Upper lobe of left lung (tissue), 6 donors: ENCODE data around the gene PDZD2. TPM values are rescaled to one million over a fixed set of nuclear protein-coding genes. Genes with fewer than 3 reads are reported as not detected.
A peak's percentile ranks its signal among the peaks of the same experiment; 100 is the strongest.

Source experiments
- ATAC-seq, 2 donors: fragments of 200-7000 bp; cut with Tn5 transposase; one replicate each; pipeline ENCODE4 v1.9.1; 2022; ENCODE audit warnings: mild to moderate bottlenecking in 2 of 2, moderate library complexity in 2 of 2; ENCODE audit not compliant: low FRiP score in 2 of 2
- DNase-seq, 2 donors: peaks; one replicate each; pipeline ENCODE4 v3.0.0-alpha.2; 2019 to 2020
- H3K27ac ChIP-seq, 4 donors: fragments of 200-600 bp; sonication (generic); one replicate each; pipeline ENCODE4 v1.5.1; 2016 to 2019
- H3K27me3 ChIP-seq, 4 donors: fragments of 200-600 bp; sonication (generic); one replicate each; pipeline ENCODE4 v1.5.1; 2017 to 2019
- H3K36me3 ChIP-seq, 4 donors: fragments of 200-600 bp; sonication (generic); one replicate each; pipeline ENCODE4 v1.5.1; 2016 to 2019
- H3K4me1 ChIP-seq, 4 donors: fragments of 200-600 bp; sonication (generic); one replicate each; pipeline ENCODE4 v1.5.1; 2018 to 2019
- H3K4me3 ChIP-seq, 4 donors: fragments of 200-600 bp; sonication (generic); one replicate each; pipeline ENCODE4 v1.5.1; 2017 to 2019; ENCODE audit warnings: mild to moderate bottlenecking in 2 of 4, moderate library complexity in 1 of 4
- H3K9me3 ChIP-seq, 4 donors: fragments of 200-600 bp; sonication (generic); one replicate each; pipeline ENCODE4 v1.5.1; 2018 to 2019
- EP300 ChIP-seq, 4 donors: sonication (generic); formaldehyde crosslinking; IDR thresholded peaks; one replicate each; pipeline ENCODE4 v1.5.1; 2017; ENCODE audit warnings: antibody characterized with exemption in 4 of 4, control low read depth in 2 of 4
- POLR2A ChIP-seq, 4 donors: fragments of 450-650 bp; IDR thresholded peaks; one replicate each; pipeline ENCODE4 v1.5.1; 2016 to 2017; ENCODE audit warnings: antibody characterized with exemption in 4 of 4, mild to moderate bottlenecking in 2 of 4
- POLR2AphosphoS5 ChIP-seq, 2 donors: sonication (generic); formaldehyde crosslinking; IDR thresholded peaks; one replicate each; pipeline ENCODE4 v1.5.1; 2017; ENCODE audit warnings: antibody characterized with exemption in 2 of 2
- WGBS, 2 donors: methylation state at CpG; one replicate each; pipeline ENCODE4 v1.1.5; 2017 to 2018; 5-methylcytosine and 5-hydroxymethylcytosine counted together
- total RNA-seq, 6 donors: library from RNA; depleted of rRNA in 4 of 6; stranded (reverse); fragments of >200 nt in 4 of 6; gene quantifications; one replicate each; pipeline versions ENCODE4 v1.1.0 to v1.2.1, GENCODE V29; 2016 to 2021
- TF ChIP-seq, protein P1 (sequence below), 6 experiments: fragments of 450-650 bp in 4 of 6; fragments of 200-600 bp in 2 of 6; sonication (generic) in 2 of 6; IDR thresholded peaks; one replicate each; pipeline ENCODE4 v1.5.1; 2016 to 2019; ENCODE audit warnings: antibody characterized with exemption in 6 of 6
- donor health status: DM: no; HTN: no; CAD: no; lungs with moderate emphysema.
- donor health status: DM: no; HTN: yes; CAD: no; lungs with severe emphysema.

PDZD2 gene
- total RNA-seq, 6 donors from 2014 or later: 53.4 to 73.6 (median 68.4) TPM

DNA sequence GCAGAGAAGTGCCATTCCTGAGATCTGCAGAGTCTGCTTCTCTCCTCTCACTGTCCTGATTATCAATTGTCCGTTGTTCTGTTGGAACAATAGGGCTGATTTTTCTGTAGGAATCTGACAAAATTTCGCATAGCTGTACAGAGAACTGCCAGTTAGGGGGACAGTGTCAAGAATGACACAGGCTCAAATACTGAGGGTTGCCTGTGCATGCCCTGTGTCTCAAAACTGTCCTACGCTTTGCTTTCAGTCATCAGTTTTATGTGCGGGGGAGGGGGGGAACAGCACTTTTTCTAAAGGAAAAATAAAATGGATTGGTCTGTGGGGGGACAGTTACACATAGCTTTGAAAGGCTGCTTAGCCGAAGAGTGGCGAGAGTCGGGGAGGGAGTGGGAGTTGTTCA is 248.6 kb downstream of the PDZD2 start:
- H3K4me1 ChIP-seq: peaks cover 9 to 46% (median 26%) of the 10 kb centered on the region in 4 donors
- H3K9me3 ChIP-seq: no peaks in the 10 kb centered on the region
- 86 to 91% methylated on average over 7 of the region's 7 CpGs for WGBS, 2 donors
- DNase-seq: no peak
- H3K4me3 ChIP-seq: no peak overlapping the region
- H3K36me3 ChIP-seq: no peaks in the 10 kb centered on the region
- H3K27ac ChIP-seq: peak overlapping the region in 3 of 4 donors; percentile 30 to 69 (median 64)
- TF ChIP-seq EP300 (IDR thresholded peaks at IDR 0.05): no peak
- TF ChIP-seq POLR2AphosphoS5 (IDR thresholded peaks at IDR 0.05): no peak
- TF ChIP-seq, protein P1, sequence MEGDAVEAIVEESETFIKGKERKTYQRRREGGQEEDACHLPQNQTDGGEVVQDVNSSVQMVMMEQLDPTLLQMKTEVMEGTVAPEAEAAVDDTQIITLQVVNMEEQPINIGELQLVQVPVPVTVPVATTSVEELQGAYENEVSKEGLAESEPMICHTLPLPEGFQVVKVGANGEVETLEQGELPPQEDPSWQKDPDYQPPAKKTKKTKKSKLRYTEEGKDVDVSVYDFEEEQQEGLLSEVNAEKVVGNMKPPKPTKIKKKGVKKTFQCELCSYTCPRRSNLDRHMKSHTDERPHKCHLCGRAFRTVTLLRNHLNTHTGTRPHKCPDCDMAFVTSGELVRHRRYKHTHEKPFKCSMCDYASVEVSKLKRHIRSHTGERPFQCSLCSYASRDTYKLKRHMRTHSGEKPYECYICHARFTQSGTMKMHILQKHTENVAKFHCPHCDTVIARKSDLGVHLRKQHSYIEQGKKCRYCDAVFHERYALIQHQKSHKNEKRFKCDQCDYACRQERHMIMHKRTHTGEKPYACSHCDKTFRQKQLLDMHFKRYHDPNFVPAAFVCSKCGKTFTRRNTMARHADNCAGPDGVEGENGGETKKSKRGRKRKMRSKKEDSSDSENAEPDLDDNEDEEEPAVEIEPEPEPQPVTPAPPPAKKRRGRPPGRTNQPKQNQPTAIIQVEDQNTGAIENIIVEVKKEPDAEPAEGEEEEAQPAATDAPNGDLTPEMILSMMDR (IDR thresholded peaks at IDR 0.05): no peak
- TF ChIP-seq POLR2A (IDR thresholded peaks at IDR 0.05): no peak
- no peak for ATAC-seq
- H3K27me3 ChIP-seq: no peaks in the 10 kb centered on the region

DNA sequence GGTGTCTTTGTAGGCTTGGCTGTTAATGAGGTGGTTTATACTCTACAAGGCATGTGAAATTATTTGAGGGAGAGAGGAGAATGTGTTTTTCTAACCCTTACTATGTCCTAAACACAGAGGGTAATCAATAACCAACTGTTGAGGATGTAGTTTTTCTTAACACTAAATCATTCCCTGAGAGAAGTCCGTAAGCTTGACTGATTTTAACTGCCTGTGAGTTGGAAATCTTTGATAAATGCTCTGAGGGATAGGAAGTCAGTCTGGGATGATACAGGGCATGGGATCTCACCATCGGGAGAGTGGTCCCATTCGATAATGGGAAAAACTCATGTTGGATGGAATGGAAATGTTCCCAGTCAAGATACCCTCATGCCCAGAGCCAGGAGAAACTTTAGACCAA is 249.6 kb downstream of the PDZD2 start:
- peak overlapping the region in 3 of 4 donors; percentile 9 to 76 (median 64) for H3K27ac ChIP-seq
- ATAC-seq: no peak
- no peaks in the 10 kb centered on the region for H3K27me3 ChIP-seq
- DNase-seq: no peak
- H3K4me1 ChIP-seq: peaks cover 9 to 46% (median 26%) of the 10 kb centered on the region in 4 donors
- no peaks in the 10 kb centered on the region for H3K9me3 ChIP-seq
- no peak overlapping the region for H3K4me3 ChIP-seq
- TF ChIP-seq POLR2AphosphoS5 (IDR thresholded peaks at IDR 0.05): no peak
- TF ChIP-seq, protein P1 (IDR thresholded peaks at IDR 0.05): no peak
- TF ChIP-seq EP300 (IDR thresholded peaks at IDR 0.05): no peak
- TF ChIP-seq POLR2A (IDR thresholded peaks at IDR 0.05): no peak
- no peaks in the 10 kb centered on the region for H3K36me3 ChIP-seq
- 65 to 69% methylated on average over 3 of the region's 3 CpGs for WGBS, 2 donors

DNA sequence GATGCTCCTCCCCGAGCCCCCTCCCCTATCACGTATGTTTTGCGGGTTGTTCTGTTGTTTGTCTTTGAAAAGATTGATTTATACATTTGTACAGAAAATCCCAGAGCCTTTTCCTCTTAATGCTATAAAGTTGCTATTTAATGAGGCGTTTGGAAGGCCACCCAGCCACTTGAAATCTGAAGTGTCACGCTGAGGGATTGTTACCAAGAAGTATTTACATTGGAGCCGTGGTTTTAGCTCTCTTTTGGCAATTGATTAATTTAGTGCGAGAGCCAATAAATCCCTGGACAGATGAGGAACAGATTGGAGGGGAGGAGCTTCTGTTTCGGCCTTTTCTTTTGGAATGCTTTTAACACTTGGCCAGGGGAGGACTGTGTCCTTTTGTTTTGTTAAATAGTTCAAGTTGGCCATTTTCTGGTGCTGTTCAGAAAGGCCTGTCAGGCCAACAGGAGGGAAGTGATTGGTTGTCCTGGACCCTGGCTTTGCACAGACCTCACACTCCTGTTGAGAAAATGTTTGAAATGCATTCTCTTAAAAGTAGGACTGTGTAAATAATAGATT is 250.2 kb downstream of the PDZD2 start:
- Histone ChIP-seq H3K4me1 (peaks cover 9 to 46% (median 26%) of the 10 kb centered on the region in 4 donors), H3K36me3 (no peaks in the 10 kb centered on the region), H3K27ac (peak overlapping the region; percentile 9 to 76 (median 65)), H3K4me3 (no peak overlapping the region), H3K9me3 (no peaks in the 10 kb centered on the region), H3K27me3 (no peaks in the 10 kb centered on the region)
- TF ChIP-seq, protein P1 (IDR thresholded peaks at IDR 0.05): no peak
- no peak for TF ChIP-seq POLR2A (IDR thresholded peaks at IDR 0.05)
- no peak for TF ChIP-seq EP300 (IDR thresholded peaks at IDR 0.05)
- no peak for TF ChIP-seq POLR2AphosphoS5 (IDR thresholded peaks at IDR 0.05)
- ATAC-seq (peak; percentile 34 to 56), DNase-seq (peak in 1 of 2 donors; percentile 56)
- 49 to 65% methylated on average over 8 of the region's 8 CpGs for WGBS, 2 donors

DNA sequence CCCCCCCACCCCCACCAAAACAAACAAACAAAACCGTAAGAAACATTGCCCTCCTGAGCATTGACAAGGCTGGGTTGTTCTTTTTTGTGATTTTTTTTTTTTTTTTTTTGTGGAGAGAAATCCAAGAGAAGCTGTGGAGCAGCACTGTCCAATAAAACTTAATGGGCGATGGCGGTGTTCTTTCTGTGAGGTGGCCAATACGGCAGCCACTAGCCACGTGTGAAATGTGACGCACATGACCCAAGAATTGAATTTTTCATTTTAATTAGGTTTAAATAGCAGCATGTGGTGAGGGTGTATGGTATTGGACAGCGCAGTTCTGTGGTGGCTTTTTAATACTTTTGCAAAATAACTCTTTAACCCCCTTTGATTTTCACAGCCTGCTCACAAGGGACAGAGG is 251.1 kb downstream of the PDZD2 start:
- WGBS, 2 donors: 54 to 74% methylated on average over 7 of the region's 7 CpGs
- TF ChIP-seq EP300 (IDR thresholded peaks at IDR 0.05): no peak
- no peak for TF ChIP-seq POLR2A (IDR thresholded peaks at IDR 0.05)
- TF ChIP-seq, protein P1 (IDR thresholded peaks at IDR 0.05): no peak
- TF ChIP-seq POLR2AphosphoS5 (IDR thresholded peaks at IDR 0.05): no peak
- Histone ChIP-seq H3K4me1 (peaks cover 9 to 46% (median 26%) of the 10 kb centered on the region in 4 donors), H3K36me3 (no peaks in the 10 kb centered on the region), H3K27ac (peak overlapping the region in 2 of 4 donors; percentile 64 to 66), H3K27me3 (no peaks in the 10 kb centered on the region), H3K4me3 (no peak overlapping the region), H3K9me3 (no peaks in the 10 kb centered on the region)
- ATAC-seq (no peak), DNase-seq (no peak)

DNA sequence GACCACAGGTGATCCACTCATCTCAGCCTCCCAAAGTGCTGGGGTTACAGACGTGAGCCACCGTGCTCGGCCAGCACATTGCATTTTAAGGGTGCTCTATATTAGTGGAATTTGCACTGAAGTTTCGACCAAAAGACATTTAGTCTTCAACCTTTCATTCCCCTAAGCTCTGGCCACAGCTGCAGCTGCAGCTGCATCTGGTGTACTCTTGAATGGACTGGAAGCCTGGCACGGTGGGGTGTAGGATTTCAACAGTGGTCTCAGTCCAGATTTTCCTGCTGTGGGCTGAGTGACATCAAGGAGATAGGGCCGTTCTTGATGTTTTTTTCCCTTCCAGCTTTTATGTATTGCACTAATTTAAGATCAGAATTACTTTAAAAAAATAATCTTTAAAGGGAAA is 255.2 kb downstream of the PDZD2 start:
- no peak for TF ChIP-seq POLR2A (IDR thresholded peaks at IDR 0.05)
- TF ChIP-seq EP300 (IDR thresholded peaks at IDR 0.05): no peak
- no peak for TF ChIP-seq POLR2AphosphoS5 (IDR thresholded peaks at IDR 0.05)
- TF ChIP-seq, protein P1 (IDR thresholded peaks at IDR 0.05): no peak
- Histone ChIP-seq H3K4me3 (no peak overlapping the region), H3K27me3 (no peaks in the 10 kb centered on the region), H3K4me1 (peaks cover 0 to 15% (median 7%) of the 10 kb centered on the region in 4 donors), H3K9me3 (no peaks in the 10 kb centered on the region), H3K27ac (no peak overlapping the region), H3K36me3 (no peaks in the 10 kb centered on the region)
- 91 to 93% methylated on average over 4 to 6 of the region's 6 CpGs for WGBS, 2 donors
- ATAC-seq: no peak
- no peak for DNase-seq
